RWPE1 (cell line): Measurements from ENCODE around the gene SCT.

Experiments
- CTCF ChIA-PET: fragments of 350-600 bp; sonication (Branson Sonifier 250); formaldehyde crosslinking; extraction: SDS; loops from one replicate; lab custom pipeline; 2021; lab: Yijun Ruan, JAX
- POLR2A ChIA-PET: fragments of 400-600 bp; formaldehyde crosslinking; extraction: SDS; loops from one replicate; lab custom pipeline; 2020; ENCODE audit warnings: antibody characterized with exemption; ENCODE audit not compliant: low non-redundant PET; lab: Yijun Ruan, JAX
- DNase-seq: peaks from one replicate; pipeline ENCODE4 v3.0.0; 2012; ENCODE audit warnings: low spot score
- H3K27ac ChIP-seq: fragments of 450-650 bp; 2 replicates; pipeline ENCODE4 v1.5.1; 2017
- CTCF ChIP-seq: fragments of 450-650 bp; conservative IDR thresholded peaks from 2 replicates; pipeline ENCODE4 v1.5.1; 2017; ENCODE audit warnings: low read depth, mild to moderate bottlenecking

Gene SCT

GRCh38 chr11:614623-615503, 12.1 kb downstream of the SCT start:
- ChIA-PET POLR2A (interaction anchor here (0.8 kb wide), 1 partner anchor 8 kb away, joined by 3 read pairs; no protein-coding TSS in a partner anchor), CTCF (interaction anchor here (0.6 kb wide), 1 partner anchor 64 kb away, joined by 3 read pairs; no protein-coding TSS in a partner anchor)
- DNase-seq: peak; percentile 21

GRCh38 chr11:614021-614622, 12.9 kb downstream of the SCT start:
- ChIA-PET POLR2A (interaction anchor here (0.5 to 0.8 kb wide), 2 partner anchors 193 to 407 kb away, joined by 3 read pairs; partner anchors contain the start of genes BET1L and RIC8A), CTCF (interaction anchor here (0.6 to 0.9 kb wide), 2 partner anchors 63 to 92 kb away, joined by 3 read pairs; partner anchors contain the start of gene EPS8L2)
- DNase-seq: peak; percentile 18
- TF ChIP-seq CTCF: no peak
- peak overlapping the region; percentile 88 for H3K27ac ChIP-seq

More at GRCh38 chr11:614623-615503, 12.1 kb downstream of the SCT start:
- no peak for TF ChIP-seq CTCF
- peak overlapping the region; percentile 88 for H3K27ac ChIP-seq

GRCh38 chr11:613369-613968, 13.5 kb downstream of the SCT start:
- CTCF ChIA-PET: interaction anchor here (0.9 kb wide), 1 partner anchor 93 kb away, joined by 3 read pairs; the partner anchor contains the start of gene EPS8L2
- TF ChIP-seq CTCF: no peak
- peak overlapping the region; percentile 88 for H3K27ac ChIP-seq
- DNase-seq: peak; percentile 82
- POLR2A ChIA-PET: interaction anchor here (0.5 to 0.8 kb wide), 2 partner anchors 193 to 406 kb away, joined by 3 read pairs; partner anchors contain the start of genes BET1L and RIC8A

- TF ChIP-seq CTCF: no peak
- no peak for DNase-seq
- H3K27ac ChIP-seq: peak overlapping the region; percentile 88
- ChIA-PET POLR2A (no interaction called here), CTCF (no interaction called here)
These were observed 14.1 kb downstream of the SCT start for GRCh38 chr11:612961-613300.

GRCh38 chr11:612201-612960, 14.6 kb downstream of the SCT start:
- TF ChIP-seq CTCF: no peak
- DNase-seq: no peak
- H3K27ac ChIP-seq: peak overlapping the region; percentile 88
- POLR2A ChIA-PET: no interaction called here
- CTCF ChIA-PET: interaction anchor here (0.7 kb wide), 1 partner anchor 506 kb away, joined by 3 read pairs; no protein-coding TSS in a partner anchor
